ENCODE data around the gene PGLYRP3.

GRCh38 chr1:153293480-153293775, 19.3 kb downstream of the PGLYRP3 start:
- no peak for TF ChIP-seq CTCF (IDR thresholded peaks at IDR 0.05)
- no peak for TF ChIP-seq POLR2A (IDR thresholded peaks at IDR 0.05)
- no peak for TF ChIP-seq POLR2AphosphoS5 (IDR thresholded peaks at IDR 0.05)
- TF ChIP-seq EP300 (IDR thresholded peaks at IDR 0.05): no peak

Data from upper lobe of left lung (tissue), 4 donors.